ENCODE data around the gene PSME3IP1. TPM values are rescaled to one million over a fixed set of nuclear protein-coding genes. Genes with fewer than 3 reads are reported as not detected.
A peak's percentile ranks its signal among the peaks of the same experiment; 100 is the strongest.

PSME3IP1 gene
- total RNA-seq, 2 donors from 2014 or later = 52.2 to 60.3 TPM

DNA sequence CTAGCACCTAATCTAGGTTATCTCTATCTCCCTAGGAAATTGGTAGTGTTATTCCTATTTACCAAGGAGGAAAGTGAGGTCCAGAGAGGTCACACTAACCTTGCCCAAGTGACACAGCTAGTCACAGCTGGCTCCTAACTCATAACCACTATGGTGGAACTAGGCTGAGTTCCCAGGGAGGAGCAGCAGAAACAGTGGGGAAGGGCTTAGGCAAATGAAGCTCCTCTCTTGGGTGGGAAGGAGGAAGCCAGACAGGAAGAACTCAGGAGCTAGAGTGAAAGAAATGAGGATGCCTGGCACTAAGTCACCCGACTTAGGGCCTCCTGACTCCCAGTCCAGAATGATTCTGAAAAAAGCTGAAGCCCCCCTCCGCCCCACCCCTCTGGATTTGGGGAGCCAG, 34.5 kb downstream of the PSME3IP1 start:
- intact Hi-C loops (cut with DNase I) = no loop called here
- ATAC-seq = no peak
- DNase-seq = no peak

DNA sequence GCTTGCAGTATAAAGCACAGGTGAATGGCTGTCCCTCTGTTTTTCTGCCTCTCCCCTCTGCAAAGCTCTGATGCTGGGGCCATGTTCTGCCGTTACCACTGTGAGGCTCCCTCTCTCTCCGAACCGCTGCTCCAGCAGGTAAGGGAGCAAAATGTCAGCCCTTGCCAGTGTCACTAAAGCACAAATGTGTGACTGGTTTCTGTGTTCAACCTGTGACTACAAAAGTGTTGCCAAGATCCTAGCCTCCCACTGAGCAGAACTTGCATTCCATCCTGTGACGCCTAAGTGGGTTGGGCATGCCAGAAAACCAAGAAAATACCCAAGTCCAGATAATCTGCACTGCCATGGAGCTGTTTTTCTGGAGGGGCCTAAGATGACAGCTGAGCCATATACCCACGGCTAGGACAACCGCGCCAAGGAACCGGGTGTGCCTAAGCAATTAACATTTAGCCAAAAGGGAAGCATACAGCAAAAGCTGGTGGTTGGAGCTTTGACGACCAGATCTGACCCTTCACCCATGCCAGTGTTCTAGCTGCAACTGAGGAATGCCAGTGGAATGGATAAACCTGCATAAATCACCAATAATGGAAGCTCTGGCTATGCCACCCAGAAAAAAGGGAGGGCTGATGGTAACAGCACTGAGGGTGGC, 35.0 kb downstream of the PSME3IP1 start:
- no peak for ATAC-seq
- DNase-seq = no peak
- intact Hi-C loops (cut with DNase I) = no loop called here

DNA sequence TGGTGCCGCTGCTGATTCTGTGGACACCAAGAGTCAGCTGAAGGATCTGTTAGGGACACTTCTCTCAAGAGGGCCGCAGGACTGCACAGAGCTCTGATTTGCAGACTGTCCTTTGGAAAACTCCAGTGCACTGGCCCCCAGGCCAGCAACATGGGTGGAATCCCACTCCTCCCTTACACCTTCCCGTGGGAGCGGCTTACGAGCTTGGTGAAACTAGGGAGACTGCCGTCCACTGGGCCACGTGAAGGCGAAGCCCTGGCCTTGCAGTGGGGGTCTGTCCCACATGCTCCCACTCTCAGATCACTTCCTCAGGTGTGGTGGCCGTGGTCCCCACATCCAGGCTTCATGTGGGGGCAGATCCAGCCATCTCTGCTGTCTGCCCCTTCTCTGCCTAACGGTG, 36.4 kb downstream of the PSME3IP1 start:
- ATAC-seq (no peak), DNase-seq (no peak)
- intact Hi-C loops (cut with DNase I) = loop anchor here in 1 of 2 donors (5.0 kb wide), 1 partner anchor 52 kb away; no protein-coding TSS in a partner anchor

GRCh38 chr16:57148481-57148880, 37.4 kb downstream of the PSME3IP1 start:
- DNase-seq (no peak), ATAC-seq (no peak)
- intact Hi-C loops (cut with DNase I) = loop anchor here in 1 of 2 donors (5.0 kb wide), 1 partner anchor 51 kb away; no protein-coding TSS in a partner anchor

GRCh38 chr16:57147381-57148221, 38.2 kb downstream of the PSME3IP1 start:
- intact Hi-C loops (cut with DNase I) = loop anchor here in 1 of 2 donors (5.0 kb wide), 1 partner anchor 50 kb away; no protein-coding TSS in a partner anchor
- ATAC-seq = peak; percentile 12 to 31
- no peak for DNase-seq

- no peak for DNase-seq
- no peak for ATAC-seq
- intact Hi-C loops (cut with DNase I) = loop anchor here in 1 of 2 donors (5.0 kb wide), 1 partner anchor 49 kb away; no protein-coding TSS in a partner anchor
Measured at GRCh38 chr16:57146735-57147134, 39.1 kb downstream of the PSME3IP1 start.

- ATAC-seq (no peak), DNase-seq (no peak)
- intact Hi-C loops (cut with DNase I) = loop anchor here in 1 of 2 donors (5.0 kb wide), 1 partner anchor 49 kb away; no protein-coding TSS in a partner anchor
Measured at GRCh38 chr16:57146040-57146647, 39.7 kb downstream of the PSME3IP1 start.

DNA sequence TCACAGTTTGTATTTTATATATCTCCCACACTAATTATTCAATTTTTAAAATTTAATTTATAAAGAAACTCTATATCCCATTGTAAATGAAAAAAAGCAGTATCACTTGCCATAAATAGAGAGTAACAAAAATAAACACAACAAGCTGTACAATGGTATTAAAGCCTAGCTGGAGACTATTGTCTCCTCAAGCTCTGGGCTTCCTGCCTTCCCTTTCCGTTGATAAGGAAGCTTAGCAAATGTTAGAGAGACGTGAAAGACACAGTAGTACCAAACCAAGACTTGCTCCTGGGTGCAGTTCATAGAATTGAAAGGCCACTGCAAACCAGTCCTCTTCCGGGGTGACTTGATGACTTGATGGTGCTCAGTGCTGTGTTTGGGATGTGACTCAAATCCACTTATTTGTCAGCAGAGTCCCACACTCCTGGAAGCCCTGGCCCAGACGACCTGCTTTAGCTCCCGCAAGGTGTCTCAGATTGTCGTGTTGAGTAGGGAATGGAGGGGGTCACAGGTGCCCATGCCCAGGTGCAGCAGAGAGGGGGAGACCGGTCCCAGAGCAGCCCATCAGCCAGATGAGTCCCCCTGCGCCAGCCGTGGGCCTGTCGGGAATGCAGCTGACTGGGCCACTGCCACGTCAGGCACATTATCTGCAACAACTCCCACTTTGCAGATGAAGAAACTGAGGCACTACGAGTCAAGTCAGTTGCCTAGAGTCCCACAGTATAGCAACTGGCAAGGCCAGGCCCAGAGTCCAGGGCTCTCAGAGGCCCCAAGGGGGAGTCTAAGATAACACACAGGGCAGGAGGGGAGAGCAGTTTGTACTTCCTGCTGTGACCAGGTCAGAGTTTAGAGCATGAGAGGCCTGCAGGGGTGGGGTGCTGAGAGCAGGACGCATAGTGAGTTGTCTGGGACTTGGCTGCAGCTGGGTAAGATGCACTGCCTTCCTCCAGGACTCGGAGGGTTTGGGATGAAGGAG, 40.5 kb downstream of the PSME3IP1 start:
- intact Hi-C loops (cut with DNase I) = loop anchor here in 1 of 2 donors (5.0 kb wide), 1 partner anchor 48 kb away; no protein-coding TSS in a partner anchor
- ATAC-seq = peak in 1 of 2 donors; percentile 8
- no peak for DNase-seq

DNA sequence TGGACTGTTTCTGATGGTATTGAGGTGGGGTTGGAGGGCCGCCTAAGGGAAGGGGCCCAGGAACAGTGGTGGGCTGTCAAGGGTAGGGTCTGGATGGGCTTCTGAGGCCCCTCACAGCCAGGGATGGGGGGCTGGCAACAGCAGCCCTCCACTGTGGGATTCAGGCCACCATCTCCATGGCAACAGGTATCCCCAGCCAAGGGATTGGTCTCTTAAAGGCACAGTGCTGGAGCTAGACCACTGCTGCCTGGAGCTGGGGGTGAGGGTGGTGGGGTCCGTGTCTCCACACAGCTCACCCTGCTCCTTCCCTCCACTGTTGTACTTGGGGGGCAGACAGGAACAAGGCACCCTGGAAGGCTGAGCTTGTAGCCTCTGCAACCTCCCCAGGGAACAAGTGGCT, 41.8 kb downstream of the PSME3IP1 start:
- ATAC-seq (no peak), DNase-seq (no peak)
- intact Hi-C loops (cut with DNase I) = no loop called here

- intact Hi-C loops (cut with DNase I) = no loop called here
- DNase-seq (no peak), ATAC-seq (no peak)
Measured at GRCh38 chr16:57143149-57143921, 42.5 kb downstream of the PSME3IP1 start.

DNA sequence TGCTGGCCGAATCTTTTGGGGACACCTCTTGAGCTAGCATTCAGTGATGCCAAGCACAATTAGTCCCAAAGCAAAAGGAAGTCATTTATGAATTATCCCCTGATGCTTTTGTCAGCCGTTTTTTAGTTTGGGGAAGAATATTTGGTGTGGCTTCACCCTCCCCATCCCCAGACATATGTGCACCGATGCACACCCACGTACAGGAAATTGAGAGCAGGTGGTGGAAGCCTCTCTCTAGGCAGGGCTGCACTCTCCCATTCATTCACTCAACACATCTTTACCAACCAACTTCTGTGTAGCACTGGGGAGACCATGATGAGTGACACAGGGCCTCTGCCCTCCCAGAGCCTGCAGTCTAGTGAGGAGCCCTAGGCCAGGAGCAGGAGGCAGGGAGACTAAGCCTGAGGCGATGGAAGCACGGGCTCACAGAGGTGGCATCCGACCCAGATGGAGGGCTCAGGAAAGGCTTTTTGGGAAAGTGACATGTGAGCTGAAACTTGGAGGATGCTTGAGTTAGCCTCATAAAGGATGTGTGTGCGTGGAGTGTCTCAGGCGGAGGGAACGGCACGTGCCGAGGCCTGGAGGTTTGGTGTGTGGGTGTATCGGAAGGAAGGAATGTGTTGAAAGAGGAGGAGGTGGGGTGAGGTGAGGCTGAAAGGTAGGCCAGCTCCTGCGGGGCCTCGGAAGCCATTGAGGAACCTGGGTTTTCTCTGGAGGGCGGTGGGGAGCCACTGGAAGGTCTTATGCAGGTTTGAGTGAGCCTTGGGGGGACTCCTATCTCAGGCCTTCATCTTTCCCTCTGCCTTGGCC, 43.8 kb downstream of the PSME3IP1 start:
- DNase-seq (no peak), ATAC-seq (no peak)
- intact Hi-C loops (cut with DNase I) = no loop called here

DNA sequence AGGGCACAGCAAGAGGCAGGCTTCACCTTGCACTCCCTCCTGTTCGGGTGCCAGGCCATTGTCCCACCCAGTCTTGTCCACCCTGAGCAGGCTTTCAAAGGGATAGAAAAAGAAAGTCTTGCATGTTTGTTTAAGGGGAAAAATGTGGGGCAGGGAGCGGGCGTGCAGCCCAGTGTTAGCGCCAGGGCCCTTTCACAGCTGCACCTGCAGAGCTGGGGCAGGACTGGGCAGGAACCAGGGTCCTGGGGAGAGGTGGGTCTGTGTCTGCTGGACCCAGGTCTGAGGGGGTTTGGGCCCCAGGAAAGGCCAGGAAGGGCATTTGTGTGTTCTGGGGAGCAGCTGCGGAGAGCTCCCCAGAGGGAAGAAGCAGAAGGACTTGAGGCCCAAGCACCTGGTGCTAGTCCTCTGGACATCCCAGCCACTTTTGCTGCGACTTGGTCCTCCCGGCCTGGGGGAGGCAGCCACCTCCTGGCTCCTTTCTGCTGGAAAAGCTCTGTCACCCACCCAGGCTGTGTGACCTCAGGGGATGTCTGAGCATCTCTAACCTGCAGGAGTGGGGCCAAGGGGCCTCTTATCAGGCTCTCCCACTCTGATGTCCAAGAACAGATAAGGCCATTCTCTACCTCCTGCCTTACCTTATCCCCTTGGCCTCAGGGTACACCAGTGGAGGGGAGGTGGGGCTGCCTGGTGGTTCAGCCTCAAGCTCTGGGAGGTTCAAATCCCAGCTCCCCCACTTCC, 44.7 kb downstream of the PSME3IP1 start:
- intact Hi-C loops (cut with DNase I) = no loop called here
- DNase-seq (no peak), ATAC-seq (no peak)

DNA sequence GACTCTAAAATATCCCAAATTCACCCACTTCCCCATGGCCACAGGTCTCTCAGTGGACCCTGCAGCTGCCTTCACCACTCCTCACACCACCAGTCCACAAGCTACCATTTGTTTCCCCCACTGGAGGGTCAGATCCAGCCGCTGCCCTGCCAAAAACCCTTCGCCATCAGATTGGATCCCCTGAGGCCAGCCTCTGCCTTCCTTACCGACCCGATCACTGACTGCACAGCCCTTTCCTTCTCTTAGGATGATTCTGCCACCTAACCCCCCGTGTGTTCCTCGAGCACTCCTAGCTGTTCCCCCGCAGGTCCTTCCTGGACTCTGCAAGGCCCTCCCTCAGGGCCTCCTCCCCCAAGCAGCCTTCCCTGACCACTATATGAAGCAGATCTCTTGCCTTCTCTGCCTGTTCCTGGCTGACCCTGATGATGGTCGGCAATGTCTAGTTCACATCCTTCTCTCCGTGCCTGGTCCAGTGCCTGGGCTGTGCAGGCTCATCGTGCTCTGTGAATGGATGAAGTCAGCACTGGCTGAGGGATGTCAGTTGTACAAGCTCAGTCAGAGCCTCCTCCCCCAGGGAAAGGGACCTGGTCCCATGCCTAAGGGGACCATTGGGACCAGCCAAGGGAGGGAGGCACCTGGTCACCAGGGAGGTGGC, 47.4 kb downstream of the PSME3IP1 start:
- no peak for ATAC-seq

DNA sequence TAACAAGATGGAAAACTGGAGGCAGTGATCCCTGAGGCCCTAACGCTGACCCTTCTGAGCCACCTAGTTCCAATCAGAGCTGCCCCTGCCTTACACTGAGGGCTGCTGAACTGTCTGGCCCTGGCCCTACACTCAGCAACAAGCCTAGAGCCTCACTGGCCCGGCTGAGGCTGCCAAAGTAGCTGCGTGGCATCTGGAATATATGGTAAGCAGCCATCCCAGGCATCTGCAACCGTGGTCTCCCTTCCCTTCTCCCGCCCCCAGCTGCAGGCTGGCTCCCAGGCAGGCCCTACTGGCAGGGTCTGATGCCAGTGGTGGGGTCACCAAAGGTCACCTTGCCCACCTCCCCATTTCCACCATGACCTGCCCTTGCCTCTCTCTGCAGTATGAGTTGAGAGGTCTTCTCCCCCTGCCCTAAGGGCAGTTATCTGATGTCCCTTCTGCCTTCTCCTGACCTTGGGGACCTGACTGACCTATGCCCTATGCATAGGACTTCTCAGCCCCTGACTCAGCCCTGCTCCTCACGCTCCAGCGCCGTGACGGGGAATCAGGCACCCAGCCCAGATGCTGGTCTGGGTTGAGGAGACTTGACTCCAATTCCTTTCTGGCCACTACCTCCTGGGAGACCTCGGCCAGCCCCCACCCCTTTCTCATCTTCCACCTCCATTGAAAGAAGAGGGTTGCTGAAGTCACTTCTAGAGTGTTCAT, 48.1 kb downstream of the PSME3IP1 start:
- ATAC-seq (no peak), DNase-seq (no peak)
- intact Hi-C loops (cut with DNase I) = no loop called here

More for the DNA sequence above, 47.4 kb downstream of the PSME3IP1 start:
- intact Hi-C loops (cut with DNase I) = no loop called here
- DNase-seq = no peak

DNA sequence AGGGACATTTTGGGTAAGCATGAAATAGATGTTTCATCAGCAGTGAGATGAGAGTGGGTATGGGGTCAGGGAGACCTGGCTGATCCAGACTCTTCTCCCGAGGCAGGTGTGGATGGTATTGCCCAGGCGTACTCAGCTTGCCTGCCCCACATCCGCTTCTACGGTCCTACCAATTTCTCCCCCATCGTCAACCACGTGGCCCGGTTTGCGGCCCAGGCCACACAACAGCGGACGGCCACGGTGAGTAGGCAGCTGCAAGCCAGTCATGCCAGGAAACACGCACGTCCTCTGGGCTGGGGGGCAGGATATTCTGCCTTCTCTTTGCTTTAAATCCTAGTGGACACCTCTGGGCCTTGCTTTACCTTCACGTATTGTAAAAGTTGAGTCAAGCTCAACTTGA, 48.8 kb downstream of the PSME3IP1 start:
- no peak for ATAC-seq
- intact Hi-C loops (cut with DNase I) = no loop called here
- peak; percentile 1 for DNase-seq
